Stimulated activated CD8-positive, alpha-beta memory T cell treated with anti-CD3 and anti-CD28 coated beads, Interleukin-7, amount 100 ng/mL, for 1 hour (primary cell): ENCODE data around the gene UNC5A.

Source experiments
- DNase-seq, 2 donors: peaks; one replicate each; pipeline ENCODE4 v3.0.0-alpha.2; 2020; ENCODE audit warnings: low read depth in 2 of 2

The UNC5A gene

DNA sequence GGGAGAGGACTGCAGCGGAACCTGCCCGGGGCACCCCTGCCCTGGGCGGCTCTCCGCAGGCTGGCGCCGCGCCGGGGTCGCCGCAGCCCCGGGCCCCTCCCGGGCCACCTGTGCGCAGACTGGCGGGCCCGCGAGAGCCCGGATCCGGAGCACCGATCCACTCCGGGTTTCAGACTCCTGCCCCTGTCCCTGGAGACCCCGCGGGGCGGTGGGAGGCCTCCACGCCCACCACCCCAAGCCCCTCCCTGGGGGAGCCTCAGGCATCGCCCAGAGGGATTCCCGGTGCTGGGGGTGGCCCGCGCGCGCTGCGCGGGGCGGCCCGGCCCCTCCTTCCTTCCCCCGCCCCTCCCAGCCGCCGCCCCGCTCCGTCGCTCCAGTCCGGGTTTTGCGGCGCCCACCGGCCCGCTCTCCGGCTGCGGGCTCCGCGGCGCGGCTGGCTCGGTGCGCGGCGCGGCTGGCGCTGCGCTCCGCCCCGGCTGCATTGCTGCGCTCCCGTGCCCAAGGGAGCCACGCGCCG lies at the start of gene UNC5A:
TSS of gene UNC5A (plus strand) at position 479 of the 517 bp plus-strand sequence. CDS start 192 bp downstream, outside the sequence.
- DNase-seq = peak in 1 of 2 donors; percentile 11

DNA sequence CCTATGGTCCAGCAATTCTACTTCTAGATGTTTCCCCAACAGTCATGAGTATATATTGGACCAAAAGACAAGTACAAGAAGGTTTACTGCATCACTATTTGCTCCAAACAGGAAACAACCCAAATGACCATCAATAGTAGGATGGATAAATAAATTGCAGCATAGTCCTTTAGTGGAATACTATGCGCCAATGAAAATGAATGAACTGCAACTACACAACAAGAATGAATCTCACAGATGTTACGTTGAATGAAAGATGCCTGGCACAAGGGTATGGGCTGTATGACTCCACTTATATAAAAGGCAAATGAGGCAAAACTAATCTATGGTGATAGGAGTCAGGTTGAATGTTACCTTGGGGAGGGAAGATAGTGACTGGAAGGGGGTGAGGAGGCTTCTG lies 48.6 kb upstream of the UNC5A start:
- no peak for DNase-seq

DNA sequence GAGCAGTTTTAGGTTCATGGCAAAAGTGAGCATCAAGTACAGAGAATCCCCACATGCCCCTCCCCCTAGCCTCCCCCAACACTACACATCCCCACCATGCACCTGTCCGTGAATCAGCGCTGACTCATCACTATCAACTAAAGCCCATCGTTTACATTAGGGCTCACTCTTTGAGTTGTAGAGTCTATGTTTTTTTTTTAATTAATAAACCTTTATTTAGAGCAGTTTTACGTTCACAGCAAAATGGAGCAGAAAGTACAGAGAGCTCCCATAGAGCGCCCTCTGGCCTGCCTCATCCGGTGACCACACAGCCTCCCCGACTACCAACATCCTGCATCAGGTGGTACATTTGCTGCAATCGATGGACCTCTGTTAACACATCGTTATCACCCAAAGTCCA lies 47.9 kb upstream of the UNC5A start:
- no peak for DNase-seq

DNA sequence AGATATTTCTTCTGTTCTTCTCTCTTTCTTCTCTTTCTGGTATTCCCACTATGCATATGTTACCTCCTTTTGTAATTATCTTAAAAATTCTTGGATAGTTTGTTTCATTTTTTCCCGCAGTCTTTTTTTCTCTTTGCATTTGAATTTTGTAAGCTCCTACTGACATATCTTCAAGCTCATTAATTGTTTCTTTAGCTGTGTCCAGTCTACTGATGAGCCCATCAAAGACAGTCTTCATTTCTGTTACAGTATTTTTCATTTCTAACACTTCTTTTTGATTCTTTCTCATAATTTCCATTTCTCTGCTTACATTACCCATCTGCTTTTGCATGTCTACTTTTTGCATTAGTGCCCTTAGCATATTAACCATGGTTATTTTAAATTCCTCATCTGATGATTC lies 44.7 kb upstream of the UNC5A start:
- no peak for DNase-seq

DNA sequence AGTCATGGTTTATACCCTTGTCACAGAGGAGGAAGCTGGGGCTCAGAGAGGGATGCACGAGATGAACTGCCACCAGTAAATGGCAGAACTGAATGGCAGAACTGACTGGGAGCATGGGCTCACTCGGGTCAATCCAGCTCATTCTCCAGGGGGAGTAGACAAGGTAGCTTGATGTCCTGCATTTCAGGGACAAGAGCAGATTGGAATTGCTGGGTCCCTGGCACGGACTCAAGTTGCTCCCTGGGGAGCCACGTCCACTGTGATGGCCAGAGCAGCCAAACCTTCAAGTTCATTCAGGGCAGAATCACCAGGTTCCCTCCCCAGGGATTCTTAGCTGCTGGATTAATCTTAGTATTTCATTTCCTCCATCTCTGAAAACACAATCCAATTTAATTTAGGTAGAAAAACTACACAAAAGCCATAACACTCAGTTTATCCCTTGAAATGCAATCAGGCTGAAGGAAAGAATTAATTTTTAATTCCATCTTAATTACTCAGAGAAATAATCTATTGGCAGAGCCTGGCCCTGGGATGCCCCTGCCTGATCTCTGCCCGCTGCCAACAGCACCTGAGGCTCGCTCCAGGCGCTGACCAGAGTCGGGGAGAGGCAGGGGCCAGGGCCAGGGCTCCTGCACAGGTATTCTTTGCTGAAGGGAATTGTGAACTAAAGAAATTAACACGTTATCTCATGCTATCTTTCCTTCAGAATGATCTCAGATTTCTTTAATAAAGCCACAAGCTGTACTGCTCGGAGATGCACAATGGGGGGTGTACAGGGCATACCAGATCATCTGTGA lies 42.0 kb upstream of the UNC5A start:
- DNase-seq = no peak

DNA sequence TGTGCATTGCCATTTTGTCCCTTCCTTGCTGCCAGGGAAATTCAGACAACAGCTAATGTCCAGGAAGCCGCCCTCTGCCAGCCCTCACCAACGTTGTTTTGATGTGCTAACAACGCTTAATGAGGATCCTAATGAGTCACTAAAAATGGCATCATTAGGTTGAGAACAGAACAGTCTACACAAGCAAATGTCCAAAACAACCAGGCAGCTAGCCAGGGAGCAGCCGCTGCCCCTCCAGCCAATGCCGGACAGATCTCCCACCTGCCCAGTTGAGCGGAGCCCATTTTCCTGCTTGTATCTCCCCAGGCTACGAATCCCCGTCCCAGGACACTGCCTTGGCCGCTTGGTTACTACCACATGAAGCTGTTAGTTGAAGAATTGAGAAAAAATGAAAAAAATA lies 40.4 kb upstream of the UNC5A start:
- no peak for DNase-seq

DNA sequence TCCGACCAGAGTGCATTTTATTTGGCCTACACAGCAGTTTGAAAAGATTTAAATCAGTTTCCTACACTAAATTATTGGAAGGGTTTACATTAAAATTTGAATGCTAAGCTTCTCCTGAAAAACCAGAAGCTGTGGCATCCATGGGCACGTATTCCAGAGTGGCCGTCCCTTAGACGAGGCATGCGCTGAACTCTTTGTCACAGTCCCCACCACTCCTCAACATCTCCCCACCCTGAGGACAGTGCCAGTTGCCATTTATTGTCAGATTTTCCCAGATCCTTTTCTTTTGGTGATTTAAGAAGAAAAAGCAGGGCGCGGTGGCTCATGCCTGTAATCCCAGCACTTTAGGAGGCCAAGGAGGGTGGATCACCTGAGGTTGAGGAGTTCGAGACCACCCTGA lies 39.9 kb upstream of the UNC5A start:
- no peak for DNase-seq

DNA sequence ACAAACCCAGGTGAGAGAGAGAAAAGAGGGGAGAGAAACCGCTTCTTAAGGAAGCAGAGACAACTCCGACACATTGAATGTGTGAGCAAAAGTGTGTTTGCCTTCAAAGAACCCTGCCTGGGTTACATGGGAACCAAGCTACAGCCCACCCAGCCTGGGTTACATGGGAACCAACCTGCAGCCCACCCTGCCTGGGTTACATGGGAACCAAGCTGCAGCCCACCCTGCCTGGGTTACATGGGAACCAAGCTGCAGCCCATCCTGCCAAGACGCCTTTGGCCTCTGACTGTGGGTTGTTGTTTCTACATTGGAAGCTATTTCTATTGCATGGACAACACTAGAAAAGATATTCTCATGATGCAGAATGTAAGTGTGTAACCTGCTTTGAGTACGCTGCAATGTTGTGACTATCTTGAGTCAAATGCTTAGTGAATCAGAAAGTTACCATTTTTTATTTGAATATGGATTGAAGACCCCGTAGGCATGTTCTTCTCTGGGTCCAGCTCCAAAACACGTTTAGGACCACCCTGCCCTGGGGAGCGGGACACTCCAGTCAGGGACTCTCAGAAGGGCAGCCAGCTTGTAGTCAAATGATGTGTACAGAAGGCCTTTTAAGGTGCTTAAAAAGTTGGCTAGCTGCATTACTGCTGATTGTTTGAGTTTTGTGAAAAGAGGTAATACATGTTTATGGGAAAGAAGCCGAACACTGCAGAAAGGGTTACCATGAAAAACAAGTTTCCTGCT lies 39.1 kb upstream of the UNC5A start:
- no peak for DNase-seq

DNA sequence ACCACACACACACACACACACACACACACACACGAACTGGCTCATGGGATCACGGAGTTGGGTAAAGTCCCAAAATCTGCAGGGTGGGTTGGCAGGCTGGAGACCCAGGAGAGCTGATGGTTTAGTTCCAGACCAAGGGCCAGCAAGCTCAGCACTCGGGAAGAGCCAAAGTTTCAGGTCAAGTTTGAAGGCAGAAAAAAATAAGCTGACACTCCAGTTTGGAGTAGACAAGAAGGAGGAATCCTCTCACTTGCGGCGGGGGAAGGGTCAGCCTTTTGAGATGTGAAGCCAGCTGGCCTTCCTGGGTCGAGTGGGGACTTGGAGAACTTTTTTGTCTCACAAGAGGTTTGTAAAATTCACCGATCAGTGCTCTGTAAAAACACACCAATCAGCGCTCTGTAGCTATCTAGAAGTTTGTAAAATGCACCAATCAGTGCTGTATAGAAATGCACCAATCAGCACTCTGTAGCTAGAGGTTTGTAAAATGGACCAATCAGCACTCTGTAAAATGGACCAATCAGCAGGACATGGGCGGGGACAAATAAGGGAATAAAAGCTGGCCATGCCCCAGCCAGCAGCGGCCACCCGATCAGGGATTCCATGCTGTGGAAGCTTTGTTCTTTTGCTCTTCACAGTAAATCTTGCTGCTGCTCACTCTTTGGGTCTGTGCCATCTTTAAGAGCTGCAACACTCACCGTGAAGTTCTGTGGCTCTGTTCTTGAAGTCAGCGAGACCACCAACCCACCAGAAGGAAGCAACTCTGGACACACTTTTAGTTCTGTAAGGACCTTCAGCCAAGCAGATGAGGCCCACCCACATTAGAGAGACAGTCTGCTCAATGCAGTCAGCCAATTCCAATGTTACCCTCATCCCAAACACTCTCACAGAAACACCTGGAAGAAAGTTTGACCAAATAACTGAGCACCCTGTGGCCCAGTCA lies 37.8 kb upstream of the UNC5A start:
- DNase-seq = no peak

DNA sequence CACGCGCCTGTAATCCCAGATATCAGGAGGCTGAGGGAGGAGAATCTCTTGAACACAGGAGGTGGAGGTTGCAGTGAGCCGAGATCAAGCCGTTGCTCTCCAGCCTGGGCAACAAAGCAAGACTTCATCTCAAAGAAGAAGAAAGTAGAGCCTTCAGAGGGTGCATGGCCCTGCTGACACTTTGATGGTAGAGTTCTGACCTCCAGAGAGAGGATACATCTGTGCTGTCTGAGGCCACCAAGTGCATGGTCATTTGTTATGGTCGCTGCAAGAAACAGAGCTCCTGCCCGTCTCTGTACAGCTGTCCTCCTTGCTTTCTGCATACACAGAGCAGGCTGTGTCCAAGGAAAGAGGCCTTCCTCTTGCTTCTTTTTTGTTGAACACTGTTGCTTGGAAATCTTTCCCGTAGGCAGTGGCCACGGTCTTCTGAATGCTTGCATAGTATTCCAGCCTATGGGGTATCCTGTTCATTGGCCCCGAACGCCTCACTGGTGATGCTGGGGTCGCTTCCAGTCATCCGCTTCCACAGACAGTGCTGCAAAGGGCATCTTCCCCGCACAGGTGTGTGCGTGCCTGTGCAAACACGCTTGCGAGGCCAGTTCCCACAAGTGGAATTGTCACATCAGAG lies 36.8 kb upstream of the UNC5A start:
- DNase-seq = no peak

DNA sequence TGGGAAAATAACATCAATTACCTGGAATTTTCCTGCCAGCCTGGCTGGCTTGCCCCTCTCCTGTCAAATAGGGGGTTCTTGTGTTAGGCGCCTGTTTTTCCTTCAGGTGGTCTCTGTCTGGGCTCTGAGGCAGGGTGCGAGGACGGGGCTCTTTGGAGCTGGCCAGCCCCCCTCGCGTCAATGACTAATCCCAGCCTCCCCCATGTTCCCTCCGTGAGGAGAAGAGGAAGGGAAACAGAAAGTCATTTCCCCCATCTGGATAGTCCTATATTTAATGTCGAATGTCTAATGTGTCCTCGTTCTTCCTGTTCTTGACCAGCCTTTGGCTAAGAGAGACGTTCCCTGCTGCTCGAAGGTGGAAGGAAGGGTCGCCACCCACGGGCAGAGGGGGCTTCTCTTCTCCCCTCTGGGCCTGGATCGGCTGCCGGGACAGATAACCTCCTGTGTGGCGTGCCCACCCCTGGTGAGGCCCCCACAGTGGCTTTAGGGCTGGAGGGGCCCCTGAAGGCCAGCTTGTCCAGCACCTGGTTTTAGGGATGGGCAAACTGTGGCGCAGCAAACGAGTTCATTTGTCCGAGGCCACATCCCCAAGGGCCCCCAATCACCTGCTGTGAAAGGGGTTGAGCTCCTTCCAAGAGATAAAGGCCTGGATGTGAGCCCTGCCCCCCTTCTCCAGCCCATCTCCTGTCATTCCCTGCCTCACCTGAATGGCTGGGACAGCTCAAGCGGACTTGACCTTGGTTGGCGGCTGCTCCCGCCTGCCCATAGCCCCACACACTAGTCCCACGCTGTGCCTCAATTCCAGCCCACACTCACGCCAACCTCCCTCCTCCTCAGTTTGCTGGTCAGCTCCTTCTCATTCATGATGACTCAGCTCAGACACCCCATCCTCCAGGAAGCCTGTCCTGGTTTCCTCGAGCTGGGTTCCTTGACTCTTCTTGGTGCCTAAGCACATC lies 35.9 kb upstream of the UNC5A start:
- DNase-seq = no peak

DNA sequence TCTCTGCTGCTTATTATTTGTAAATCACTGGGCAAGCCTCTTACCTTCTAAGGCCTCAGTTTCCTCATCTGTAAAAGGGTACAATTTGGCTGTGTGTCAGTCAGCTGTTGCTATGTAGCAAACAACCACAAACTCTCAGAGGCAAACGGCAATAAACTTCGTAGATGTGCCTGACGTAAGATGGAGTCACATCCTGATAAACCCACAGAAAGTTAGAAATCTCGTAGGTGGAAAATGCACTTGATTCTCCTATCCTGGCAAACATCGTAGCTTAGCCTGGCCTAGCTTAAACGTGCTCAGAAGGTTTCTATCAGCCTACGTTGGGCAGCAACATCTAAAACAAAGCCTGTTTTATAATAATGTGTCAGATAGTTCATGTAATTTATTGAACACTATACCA lies 35.0 kb upstream of the UNC5A start:
- DNase-seq = no peak

DNA sequence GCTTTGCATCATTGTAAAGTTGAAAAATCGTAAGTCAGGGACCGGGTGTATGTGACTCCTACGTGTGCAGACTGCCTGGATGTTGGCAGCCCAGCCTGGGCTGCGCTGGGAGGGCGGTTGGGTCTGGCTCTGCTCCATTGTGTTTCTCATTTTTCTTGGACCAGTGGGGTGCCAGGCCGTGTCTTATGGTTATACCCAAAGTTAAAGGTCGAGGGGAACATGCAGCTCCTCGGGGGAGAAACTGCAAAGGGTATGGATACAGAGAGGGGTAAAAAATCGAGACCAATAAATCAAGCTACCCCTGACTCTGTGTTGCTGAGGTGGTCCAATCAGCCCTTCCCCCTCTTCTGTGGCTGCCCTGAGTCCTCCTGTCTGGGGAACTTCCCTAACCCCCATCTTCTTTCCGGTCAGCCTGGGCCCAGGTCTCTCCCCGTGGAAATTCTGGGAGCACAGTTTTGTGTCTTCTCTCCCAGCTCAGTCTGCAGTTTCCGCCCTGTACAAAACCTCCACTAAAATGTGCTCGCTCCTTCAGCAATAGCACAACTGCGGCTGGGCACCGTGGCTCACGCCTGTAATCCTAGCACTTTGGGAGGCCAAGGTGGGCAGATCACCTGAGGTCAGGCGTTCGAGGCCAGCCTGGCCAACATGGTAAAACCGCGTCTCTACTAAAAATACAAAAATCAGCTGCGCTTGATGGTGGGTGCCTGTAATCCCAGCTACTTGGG lies 34.1 kb upstream of the UNC5A start:
- no peak for DNase-seq

DNA sequence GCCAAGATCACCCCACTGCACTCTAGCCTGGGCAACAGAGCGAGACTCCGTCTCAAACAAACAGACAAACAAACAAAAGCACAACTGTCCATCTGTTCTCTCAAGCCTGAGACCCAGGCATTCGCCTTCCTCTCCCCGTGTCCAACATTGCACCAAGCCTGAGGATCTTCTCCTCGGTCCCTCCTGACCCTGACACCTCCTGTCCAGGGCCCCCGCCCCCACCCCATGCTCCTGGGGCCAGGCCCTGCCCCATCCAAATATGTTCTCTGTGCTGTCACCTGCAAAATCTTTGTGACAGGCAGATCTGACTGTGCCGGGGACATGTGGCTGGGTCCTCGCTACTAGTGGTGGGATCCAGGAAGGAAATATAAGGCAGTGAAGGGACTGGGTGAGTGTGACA lies 33.4 kb upstream of the UNC5A start:
- DNase-seq = no peak

DNA sequence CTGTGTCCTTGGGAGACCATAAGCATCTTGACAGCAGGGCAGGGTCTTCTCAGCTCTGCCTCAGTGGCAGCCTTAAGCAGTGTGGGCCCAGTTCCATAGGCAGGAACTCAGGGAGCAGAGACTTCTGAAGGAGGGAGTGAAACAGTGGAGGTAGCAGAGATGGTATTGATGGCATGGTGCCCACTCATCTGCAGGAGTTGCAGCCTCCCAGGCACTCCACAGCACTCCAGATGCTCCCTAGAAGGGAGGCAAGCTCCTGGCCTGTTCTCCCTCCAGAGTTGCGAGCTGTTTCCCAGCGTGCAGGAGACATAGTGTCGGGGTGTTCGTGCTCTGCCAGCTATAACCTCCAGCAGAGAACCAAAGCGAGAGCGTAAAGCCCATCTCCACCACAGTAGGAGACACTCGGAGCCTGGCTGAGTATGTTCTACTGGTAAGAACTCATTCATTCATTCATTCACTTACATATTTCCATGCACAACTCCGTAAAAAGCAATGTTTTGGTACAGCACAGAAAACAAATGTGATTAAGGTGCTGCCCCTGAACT lies 31.4 kb upstream of the UNC5A start:
- DNase-seq = no peak

DNA sequence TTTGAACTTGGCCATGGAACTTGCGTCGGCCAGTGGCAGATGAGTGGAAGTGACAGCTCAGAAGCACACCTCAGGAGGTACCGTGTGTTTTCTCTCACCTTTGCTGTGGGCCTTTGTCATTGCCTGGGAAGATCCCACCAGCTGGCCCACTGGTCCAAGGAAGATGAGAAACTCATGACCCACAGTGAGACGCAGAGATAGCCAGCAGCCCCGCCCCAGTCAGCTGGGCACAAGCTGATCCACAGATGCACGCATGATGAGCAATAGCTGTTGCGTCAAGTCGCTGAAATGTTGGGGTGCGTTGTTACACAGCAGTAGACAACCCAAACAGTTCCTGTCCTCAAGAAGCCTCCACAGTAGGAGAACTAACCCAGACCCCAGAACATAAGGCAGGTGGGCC lies 30.8 kb upstream of the UNC5A start:
- DNase-seq = no peak

DNA sequence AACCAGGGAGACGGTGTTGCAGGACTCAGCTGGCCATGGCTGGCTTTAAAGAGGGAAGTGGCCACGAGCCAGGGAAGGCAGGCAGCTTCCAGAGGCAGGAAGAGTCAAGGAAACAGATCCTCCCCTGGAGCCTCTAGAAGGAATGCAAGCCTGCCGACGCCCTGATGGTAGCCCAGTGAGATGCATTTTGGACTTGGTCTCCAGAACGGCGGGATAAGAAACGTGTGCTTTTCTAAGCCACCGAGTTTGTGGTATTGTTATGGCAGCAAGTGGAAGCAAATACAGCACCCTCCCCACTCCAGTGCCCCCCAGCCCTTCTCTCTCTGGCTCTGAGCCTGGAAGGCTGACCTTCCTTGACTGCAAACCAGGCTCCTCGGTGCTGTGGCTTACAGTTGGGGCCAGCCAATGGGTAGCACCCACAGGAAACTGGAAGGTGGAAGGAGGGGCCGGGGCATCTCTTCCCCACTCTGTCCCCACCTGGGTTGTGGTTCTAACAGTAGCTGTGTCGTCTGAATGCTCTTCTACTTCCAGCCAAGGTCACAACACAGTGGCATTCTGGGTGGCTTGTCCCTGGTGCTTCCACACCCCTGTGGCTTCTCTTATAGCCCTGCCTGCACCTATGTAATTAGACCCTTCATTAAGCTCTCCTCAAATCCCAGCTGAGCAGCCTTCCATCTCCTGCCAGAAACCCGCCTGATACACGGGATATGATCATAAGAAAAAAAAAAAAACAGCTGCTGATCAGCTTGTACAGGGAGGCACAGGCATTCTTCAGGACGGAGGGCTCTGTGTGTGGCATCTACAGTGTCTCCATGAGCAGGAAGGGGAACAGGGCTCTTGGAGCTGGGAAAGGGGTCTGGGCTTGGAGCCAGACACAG lies 29.9 kb upstream of the UNC5A start:
- no peak for DNase-seq

DNA sequence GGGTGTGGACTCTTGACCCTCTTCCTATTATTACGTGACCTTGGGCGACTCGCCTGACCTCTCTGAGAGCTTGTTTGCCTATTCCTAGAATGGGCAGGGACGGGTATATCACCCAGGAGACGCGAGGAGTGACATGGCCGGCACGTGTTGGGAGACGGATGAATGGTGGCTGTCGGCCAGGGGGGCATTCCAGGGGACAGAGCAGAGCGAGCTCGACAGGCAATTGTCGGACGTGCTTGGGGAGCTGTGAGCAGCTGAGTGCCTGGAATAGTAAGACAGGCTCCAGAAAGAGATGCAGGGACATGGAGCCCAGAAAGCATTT lies 29.3 kb upstream of the UNC5A start:
- no peak for DNase-seq
